ENCODE data around the gene GAS2L1. TPM values are rescaled to one million over a fixed set of nuclear protein-coding genes. Genes with fewer than 3 reads are reported as not detected.

GAS2L1 gene
- total RNA-seq, 1 experiment from 2014 or later: 8.0 TPM

GRCh38 chr22:29328566-29329500 lies 22.4 kb downstream of the GAS2L1 start:
- H3K27me3 Mint-ChIP-seq (ENCODE audit: low read depth): no peaks in the 10 kb centered on the region
- DNase-seq: no peak
- Histone ChIP-seq H2BK120ac (ENCODE audit: low read depth, low read length, poor library complexity, severe bottlenecking) (no peak overlapping the region), H3K79me1 (ENCODE audit: insufficient read depth, low read depth, low read length, poor library complexity, severe bottlenecking) (no peaks in the 10 kb centered on the region), H3K23ac (ENCODE audit: insufficient read length, low read depth, low read length) (no peak overlapping the region), H4K91ac (ENCODE audit: insufficient read length, low read depth, low read length) (no peak overlapping the region), H2BK20ac (ENCODE audit: low read depth, low read length, poor library complexity, severe bottlenecking) (no peak overlapping the region), H3K27ac (ENCODE audit: insufficient read length, low read depth, low read length) (no peak overlapping the region), H3K4me2 (ENCODE audit: insufficient read depth, insufficient read length, low read length) (no peak overlapping the region), H4K20me1 (ENCODE audit: control insufficient read depth, insufficient read depth, insufficient read length) (peaks cover 3% of the 10 kb centered on the region), H3T11ph (ENCODE audit: low read length) (no peak overlapping the region), H3K4ac (ENCODE audit: low read depth, low read length) (no peak overlapping the region), H4K8ac (replicated peaks; ENCODE audit: insufficient read length, low read depth, low read length) (no peak overlapping the region), H2BK12ac (ENCODE audit: insufficient read length, low read depth, low read length) (no peak overlapping the region), H2AFZ (ENCODE audit: low read length) (no peak overlapping the region), H3K9ac (ENCODE audit: extremely low read depth, insufficient read length, low read length) (no peak overlapping the region), H3K23me2 (ENCODE audit: insufficient read length, low read depth, low read length, poor library complexity, severe bottlenecking) (no peaks in the 10 kb centered on the region), H3K4me1 (ENCODE audit: insufficient read depth, low read length) (no peaks in the 10 kb centered on the region), H4K5ac (ENCODE audit: insufficient read length, low read depth, low read length) (no peak overlapping the region), H2BK5ac (ENCODE audit: insufficient read length, low read length) (no peak overlapping the region), H2AK5ac (ENCODE audit: insufficient read length, low read length) (no peak overlapping the region), H3K9me3 (ENCODE audit: control insufficient read depth, low read depth, low read length) (no peaks in the 10 kb centered on the region), H3K56ac (ENCODE audit: insufficient read length, low read depth, low read length) (no peak overlapping the region), H3K79me2 (ENCODE audit: insufficient read depth, low read length) (no peaks in the 10 kb centered on the region), H2BK15ac (ENCODE audit: low read depth, low read length) (no peak overlapping the region), H3K14ac (ENCODE audit: insufficient read depth, low read length) (no peak overlapping the region), H3K18ac (ENCODE audit: insufficient read length, low read depth, low read length) (no peak overlapping the region), H3K27me3 (ENCODE audit: insufficient read depth, low read length) (no peaks in the 10 kb centered on the region)
- H3K4me1 Mint-ChIP-seq: peaks cover 2 to 3% of the 10 kb centered on the region in 2 experiments; a peak in 2 of 4 replicates
- H3K36me3 Mint-ChIP-seq (ENCODE audit: insufficient read depth in 1 of 3, low read depth in 3 of 3): peaks cover 3 to 27% (median 25%) of the 10 kb centered on the region in 3 experiments; a peak in 6 of 7 replicates
- no CpG with 5 or more reads among the region's 34 CpGs for WGBS (ENCODE audit: extremely low coverage, insufficient read length, low lambda C conversion rate)
- no peak overlapping the region; a peak in 2 of 7 replicates for H3K27ac Mint-ChIP-seq
- no peaks in the 10 kb centered on the region for H3K9me3 Mint-ChIP-seq
- TF ChIP-seq, protein P1, sequence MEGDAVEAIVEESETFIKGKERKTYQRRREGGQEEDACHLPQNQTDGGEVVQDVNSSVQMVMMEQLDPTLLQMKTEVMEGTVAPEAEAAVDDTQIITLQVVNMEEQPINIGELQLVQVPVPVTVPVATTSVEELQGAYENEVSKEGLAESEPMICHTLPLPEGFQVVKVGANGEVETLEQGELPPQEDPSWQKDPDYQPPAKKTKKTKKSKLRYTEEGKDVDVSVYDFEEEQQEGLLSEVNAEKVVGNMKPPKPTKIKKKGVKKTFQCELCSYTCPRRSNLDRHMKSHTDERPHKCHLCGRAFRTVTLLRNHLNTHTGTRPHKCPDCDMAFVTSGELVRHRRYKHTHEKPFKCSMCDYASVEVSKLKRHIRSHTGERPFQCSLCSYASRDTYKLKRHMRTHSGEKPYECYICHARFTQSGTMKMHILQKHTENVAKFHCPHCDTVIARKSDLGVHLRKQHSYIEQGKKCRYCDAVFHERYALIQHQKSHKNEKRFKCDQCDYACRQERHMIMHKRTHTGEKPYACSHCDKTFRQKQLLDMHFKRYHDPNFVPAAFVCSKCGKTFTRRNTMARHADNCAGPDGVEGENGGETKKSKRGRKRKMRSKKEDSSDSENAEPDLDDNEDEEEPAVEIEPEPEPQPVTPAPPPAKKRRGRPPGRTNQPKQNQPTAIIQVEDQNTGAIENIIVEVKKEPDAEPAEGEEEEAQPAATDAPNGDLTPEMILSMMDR (conservative IDR thresholded peaks at IDR 0.05): no peak
- H3K4me3 Mint-ChIP-seq: no peak overlapping the region
